Activated CD8-positive, alpha-beta memory T cell treated with anti-CD3 and anti-CD28 coated beads, Interleukin-2, amount 50 U/mL, for 24 hours (primary cell): Measurements from ENCODE around the gene DDX17.
"Not testable (repeated sequence)": the region's sequence is repeated elsewhere in the genome, so short reads cannot be mapped to it uniquely, and the experiment has no call there.

ENCODE experiments used
- DNase-seq: peaks from one replicate; pipeline ENCODE4 v3.0.0-alpha.2; 2020; ENCODE audit errors: extremely low read depth

The DDX17 gene

DNA sequence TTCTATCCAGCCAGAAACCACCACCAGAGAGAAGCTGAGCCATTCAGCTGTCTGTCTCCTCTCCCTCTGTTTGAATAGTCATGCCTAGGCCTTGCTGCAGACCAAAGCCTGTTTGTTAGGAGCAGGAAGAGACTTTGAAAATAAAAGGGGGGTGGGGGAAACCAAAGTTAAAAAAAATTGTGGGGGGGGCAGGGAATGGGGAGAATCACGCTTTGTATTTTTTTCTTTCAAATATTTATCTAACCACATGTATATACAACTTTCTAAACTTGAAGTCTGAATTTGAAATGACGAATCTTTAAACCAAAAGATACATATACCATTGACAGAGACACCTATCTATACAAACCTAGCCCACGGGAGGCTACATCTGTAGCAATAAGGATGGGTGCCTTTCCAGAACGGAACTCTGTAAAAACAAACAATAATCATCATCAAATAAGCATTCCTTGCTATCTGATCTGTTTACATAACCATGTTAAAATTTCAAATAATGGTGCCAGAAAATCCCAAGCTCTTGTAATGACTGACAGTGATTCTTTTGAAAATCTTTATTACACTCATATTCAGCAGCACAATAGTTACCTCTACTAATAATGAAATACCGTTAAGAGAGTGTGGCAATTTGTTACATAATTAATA lies 14.3 kb downstream of the DDX17 start:
- DNase-seq, result no peak

GRCh38 chr22:38490915-38491314 lies 15.2 kb downstream of the DDX17 start:
- DNase-seq, result no peak

GRCh38 chr22:38490475-38490874 lies 15.6 kb downstream of the DDX17 start:
- no peak for DNase-seq

- DNase-seq, result no peak
Observed at GRCh38 chr22:38489561-38490145, 16.5 kb downstream of the DDX17 start.

GRCh38 chr22:38489142-38489541 lies 17.0 kb downstream of the DDX17 start:
- DNase-seq, result no peak

- DNase-seq, result no peak
Observed at GRCh38 chr22:38487946-38488345, 18.2 kb downstream of the DDX17 start.

DNA sequence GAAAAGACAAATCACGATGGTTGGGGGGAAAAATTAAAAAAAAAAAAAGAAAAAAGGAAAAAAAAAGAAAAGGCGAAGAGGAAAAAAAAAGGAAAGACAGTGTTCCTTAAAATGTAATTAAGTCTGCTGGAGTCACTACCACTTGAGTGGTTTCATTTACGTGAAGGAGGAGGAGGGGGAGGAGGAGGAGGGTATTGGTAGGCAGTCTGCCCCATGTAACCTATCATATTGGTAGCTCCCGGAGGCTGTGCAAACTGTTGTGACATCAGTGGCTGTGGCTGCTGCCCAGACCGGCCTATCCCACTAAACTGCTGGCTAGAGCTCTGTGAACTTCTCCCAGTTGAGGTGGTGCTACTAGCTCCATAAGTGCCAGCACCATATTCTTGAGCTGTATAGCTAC lies 20.3 kb downstream of the DDX17 start:
- no peak for DNase-seq

DNA sequence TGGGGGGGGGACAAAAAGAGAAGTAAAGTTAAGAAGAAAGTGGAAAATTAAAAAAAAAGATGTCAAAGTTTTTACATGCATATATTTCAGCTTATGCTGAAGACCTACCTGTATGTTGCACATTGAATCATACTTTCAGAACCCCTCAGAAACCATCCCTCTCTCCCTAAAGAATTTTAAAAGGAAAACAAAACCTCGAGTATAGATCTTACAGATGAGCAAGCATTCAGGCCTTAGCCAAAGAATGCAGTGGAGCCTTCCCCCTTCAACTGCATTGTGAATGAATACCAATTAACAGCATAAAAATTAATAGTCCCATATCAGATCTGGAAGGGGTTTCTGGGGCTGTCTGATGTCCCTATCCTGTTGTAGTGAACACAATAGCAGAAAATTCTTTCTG lies 21.9 kb downstream of the DDX17 start:
- no peak for DNase-seq

- DNase-seq, result no peak
Observed at GRCh38 chr22:38482662-38483308, 23.3 kb downstream of the DDX17 start.

DNA sequence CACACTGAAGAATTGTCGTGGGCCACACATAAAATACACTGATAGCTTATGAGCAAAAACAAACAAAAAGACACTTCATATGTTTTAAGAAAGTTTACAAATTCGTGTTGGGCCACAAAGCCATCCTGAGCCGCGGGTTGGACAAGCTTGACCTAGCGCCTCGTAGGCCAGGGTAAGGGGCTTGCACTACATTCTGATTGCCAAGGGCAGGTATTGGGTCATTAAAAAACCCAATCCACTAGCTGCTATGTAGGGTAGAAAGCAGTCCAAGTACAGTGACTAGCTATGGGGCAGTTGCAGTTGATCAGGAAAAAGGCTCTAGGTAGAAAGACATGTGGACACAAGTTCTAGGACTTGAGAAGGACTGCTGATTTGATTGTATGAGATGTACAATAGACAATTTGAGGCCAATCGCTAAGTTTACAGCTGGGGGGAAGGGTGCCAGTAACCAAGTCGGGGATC lies 24.2 kb downstream of the DDX17 start:
- no peak for DNase-seq

DNA sequence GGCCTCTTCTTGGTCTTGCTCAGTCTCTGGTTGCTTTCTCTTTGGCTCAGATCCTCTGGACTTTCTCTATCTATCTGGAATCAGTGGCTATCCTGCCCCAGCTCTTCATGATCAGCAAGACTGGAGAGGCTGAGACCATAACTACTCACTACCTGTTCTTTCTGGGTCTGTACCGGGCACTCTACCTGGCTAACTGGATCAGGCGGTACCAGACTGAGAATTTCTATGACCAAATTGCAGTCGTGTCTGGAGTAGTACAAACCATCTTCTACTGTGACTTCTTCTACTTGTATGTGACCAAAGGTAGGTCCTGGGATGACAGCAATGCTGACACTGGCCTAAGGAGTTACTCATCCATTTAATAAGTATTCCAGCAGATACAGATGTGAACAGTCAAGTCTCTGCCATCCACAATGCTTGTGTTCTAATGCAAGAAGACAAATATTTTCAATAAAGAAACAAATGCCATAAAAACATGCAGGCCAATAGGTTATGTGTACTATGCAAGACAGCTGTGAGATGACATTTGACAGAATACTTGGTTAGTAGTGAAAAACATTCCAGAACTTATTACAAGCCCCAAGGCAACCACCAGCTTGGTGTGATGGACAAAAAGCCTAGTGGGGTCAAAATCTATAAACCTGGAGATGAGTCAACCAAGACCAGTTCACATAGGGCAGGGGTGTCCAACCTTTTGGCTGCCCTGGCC lies 24.8 kb downstream of the DDX17 start:
- no peak for DNase-seq

- no peak for DNase-seq
Observed at GRCh38 chr22:38479096-38479837, 26.8 kb downstream of the DDX17 start.

DNA sequence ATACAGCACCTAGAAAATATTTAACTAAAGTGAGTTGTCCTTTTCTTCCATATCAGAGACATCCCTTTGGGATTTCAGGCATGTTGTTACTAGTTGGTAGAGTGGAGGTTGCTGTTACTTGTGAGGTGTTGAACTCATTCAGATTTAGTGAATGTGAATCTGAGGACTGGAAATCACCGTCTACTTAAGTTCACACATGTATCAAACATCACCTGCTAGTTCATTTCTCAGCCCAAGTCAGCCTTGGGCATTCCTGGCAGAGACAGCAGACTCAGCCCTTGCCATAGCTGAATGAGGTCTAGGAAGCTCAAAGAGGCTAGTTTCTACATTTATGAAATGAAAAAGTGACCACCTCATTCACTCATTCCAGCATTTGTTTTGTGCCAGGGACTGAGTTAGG lies 28.5 kb downstream of the DDX17 start:
- no peak for DNase-seq

DNA sequence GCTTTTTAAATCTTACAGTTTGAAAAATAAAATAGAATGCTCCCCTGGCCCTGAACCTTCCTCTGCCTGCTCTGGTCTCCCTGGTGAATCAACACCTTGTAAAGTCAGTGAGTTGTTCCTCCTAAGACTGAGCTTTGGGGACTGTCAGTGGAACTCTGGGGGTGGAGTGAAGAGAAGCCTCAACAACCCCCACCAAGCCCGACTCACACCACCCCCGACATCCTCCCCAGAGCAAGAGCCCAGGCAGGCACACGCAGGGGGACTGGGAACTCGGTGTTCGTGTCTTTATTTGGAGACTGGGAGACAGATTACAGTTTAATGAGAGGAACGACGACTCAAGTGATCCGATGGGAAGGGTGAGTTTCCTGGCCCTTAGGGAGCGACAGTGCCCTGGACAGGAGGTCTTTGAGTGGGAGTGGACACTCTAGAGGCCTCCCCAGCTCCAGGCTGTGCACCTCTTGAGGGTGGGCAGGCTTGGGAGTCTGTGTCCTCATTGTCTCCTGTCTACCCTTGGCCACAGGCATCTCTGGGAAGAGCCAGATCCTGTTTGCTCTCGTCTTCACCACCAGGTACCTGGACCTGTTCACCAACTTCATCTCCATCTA lies 32.0 kb downstream of the DDX17 start:
- DNase-seq, result no peak

- no peak for DNase-seq
Observed at GRCh38 chr22:38471237-38471636, 34.9 kb downstream of the DDX17 start.

DNA sequence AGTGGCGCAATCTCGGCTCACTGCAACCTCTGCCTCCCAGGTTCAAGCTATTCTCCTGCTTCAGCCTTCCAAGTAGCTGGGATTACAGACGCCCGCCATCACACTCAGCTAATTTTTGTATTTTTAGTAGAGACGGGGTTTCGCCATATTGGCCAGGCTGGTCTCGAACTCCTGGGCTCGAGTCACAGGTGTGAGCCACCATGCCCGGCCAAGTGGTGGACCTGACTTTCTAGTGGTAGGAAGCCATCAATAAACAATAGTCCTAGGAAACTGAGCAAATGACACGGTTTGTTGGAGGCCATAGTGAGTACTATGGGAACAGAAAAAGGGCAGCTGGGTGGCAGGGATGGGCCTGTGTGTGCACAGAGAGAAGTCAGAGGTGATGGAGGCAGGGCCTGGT lies 35.9 kb downstream of the DDX17 start:
- DNase-seq, result not testable (repeated sequence)

DNA sequence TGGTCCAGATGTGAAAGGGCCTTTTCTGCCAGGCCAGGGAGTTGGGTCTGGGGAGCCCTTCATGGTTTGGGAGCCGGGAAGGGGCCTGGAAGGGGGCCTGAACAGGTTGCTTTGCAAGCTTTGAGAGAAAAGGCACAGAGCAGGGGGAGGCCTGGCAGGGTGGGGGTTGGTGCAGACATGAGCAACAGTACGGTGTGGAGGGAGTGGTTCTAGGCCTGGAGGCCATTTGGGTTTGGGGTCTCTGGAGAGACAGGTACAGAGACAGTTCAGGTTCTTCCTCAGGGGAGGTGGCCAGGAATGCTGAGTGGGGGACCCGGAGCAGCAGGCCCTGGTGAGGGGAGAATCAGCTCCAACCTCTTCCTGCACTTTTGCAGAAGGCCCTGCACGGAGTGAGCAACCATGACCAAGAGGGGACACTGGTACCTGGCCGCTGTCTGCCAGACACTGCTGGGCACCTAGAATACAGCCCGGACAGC lies 36.8 kb downstream of the DDX17 start:
- DNase-seq, result no peak

DNA sequence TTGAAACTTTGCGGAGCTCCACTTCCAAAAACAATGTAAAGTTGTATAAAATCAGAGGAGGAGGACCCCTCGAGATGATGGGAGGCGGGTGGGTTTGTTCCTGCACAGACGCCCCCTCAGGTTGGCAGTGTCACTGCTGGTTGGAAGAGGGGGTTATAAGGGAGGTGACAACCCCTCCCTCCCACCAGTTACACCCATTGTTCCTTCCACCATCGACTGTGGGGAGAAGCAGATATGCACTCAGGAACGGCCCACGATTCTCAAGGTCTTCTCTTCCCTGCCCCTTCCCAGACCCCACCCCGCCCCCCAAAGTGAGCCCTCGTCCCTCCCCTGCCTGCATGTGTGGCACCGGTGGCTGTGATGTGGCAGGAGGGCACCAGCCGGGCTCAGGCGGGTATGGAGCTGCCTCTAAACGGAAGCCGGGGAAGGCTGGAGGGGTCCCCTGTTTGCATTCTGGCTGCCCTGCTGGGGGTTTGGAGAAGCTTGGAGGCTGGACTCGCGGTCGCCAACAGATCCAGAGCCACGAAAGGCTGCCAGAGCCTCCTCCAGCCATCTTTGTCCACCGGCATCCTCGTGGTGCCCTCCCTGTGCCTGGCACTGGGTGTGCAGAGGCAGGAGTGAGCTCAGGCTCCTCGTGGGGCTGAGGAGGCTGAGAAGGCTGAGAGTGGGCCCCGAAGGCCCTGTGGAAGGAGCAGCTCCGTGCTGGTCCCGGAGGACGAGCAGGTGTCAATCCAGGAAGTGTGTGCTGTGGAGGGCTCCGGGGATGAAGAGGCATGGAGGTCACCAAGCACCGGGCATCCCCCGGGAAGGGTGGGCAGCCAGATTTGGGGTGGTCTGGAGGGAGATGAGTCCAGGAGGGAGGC lies 37.4 kb downstream of the DDX17 start:
- no peak for DNase-seq

- peak; percentile 8 for DNase-seq
Observed at GRCh38 chr22:38467904-38468442, 38.1 kb downstream of the DDX17 start, which contains the start of gene KDELR3. Gene KDELR3 (plus strand): TSS chr22:38468096. CDS start chr22:38468234, 138 bp downstream.

GRCh38 chr22:38467438-38467903 lies 38.6 kb downstream of the DDX17 start:
- DNase-seq, result no peak
